H1 (cell line): ENCODE data around the gene WWP2. TPM values are rescaled to one million over a fixed set of nuclear protein-coding genes. Genes with fewer than 3 reads are reported as not detected.

Source experiments
- GTF2F1 ChIP-seq: IDR thresholded peaks from 2 replicates; pipeline ENCODE4 v1.6.1; 2012; ENCODE audit warnings: low read depth, low read length, improper control_type of control experiment, borderline replicate concordance
- polyA plus RNA-seq, 7 experiments: library from polyadenylated mRNA; depleted of rRNA in 3 of 7; stranded (reverse) in 5 of 7; unstranded in 2 of 7; fragments of >200 nt in 5 of 7; fragments of 200-250 nt in 2 of 7; gene quantifications; 1 replicate in 5 of 7; 2 replicates in 1 of 7; 4 replicates in 1 of 7; pipeline versions ENCODE4 v1.2.1 to v1.2.3, GENCODE V29; 2011 to 2013; ENCODE audit warnings: missing spikeins in 2 of 7, mixed read lengths in 2 of 7
- total RNA-seq: library from RNA; stranded (reverse); fragmentation: NEBNext Ultra II Directional; extraction: Animal tissue kit (Norgen Biotek cat#: 25700); gene quantifications from 2 replicates; pipeline ENCODE4 v1.2.1, GENCODE V29; 2021
- TF ChIP-seq, protein P1 (sequence below): IDR thresholded peaks from 2 replicates; pipeline ENCODE4 v1.6.1; 2012; ENCODE audit warnings: inconsistent platforms

WWP2 gene
- total and polyA plus RNA-seq, 2 of the 8 experiments (the other 6 are each of a cell fraction or from before 2014, with no cell fraction given): 14.1 to 42.2 TPM

GRCh38 chr16:69748694-69749345 lies 13.3 kb upstream of the WWP2 start (continued):
- TF ChIP-seq, protein P1, sequence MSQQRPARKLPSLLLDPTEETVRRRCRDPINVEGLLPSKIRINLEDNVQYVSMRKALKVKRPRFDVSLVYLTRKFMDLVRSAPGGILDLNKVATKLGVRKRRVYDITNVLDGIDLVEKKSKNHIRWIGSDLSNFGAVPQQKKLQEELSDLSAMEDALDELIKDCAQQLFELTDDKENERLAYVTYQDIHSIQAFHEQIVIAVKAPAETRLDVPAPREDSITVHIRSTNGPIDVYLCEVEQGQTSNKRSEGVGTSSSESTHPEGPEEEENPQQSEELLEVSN: no peak
- no peak for TF ChIP-seq GTF2F1
